PC-9 (cell line): ENCODE data around the gene ELMO1. TPM values are rescaled to one million over a fixed set of nuclear protein-coding genes. Genes with fewer than 3 reads are reported as not detected.

Source experiments
- BruUV-seq: library from RNA; stranded (reverse); fragments of 400-500 nt; replicated peaks from 2 replicates; lab custom pipeline; 2021; lab: Mats Ljungman, UMichigan
- CTCF ChIA-PET: fragments of 300-600 bp; sonication (Branson Sonifier 250); formaldehyde crosslinking; loops from one replicate; lab custom pipeline; 2022; ENCODE audit warnings: antibody characterized with exemption; lab: Charles Lee
- POLR2A ChIA-PET: fragments of 300-600 bp; sonication (Branson Sonifier 250); formaldehyde crosslinking; loops from one replicate; lab custom pipeline; 2022; ENCODE audit warnings: antibody characterized with exemption; ENCODE audit not compliant: unreplicated experiment; lab: Charles Lee
- DNase-seq, 2 experiments: peaks; one replicate each; pipeline versions ENCODE4 v3.0.0 to v3.0.0-alpha.2; 2015 to 2022; ENCODE audit warnings: mixed read lengths in 1 of 2
- H2AFZ ChIP-seq: fragments of 200-600 bp; sonication (generic); 2 replicates; pipeline ENCODE4 v1.8.1; 2017; ENCODE audit warnings: antibody characterized with exemption
- H3F3A ChIP-seq: fragments of 200-600 bp; sonication (generic); 2 replicates; pipeline ENCODE4 v1.8.1; 2017; ENCODE audit warnings: antibody characterized with exemption, mild to moderate bottlenecking, low read depth; ENCODE audit not compliant: insufficient read depth
- H3K27ac ChIP-seq: fragments of 200-600 bp; sonication (generic); 2 replicates; pipeline ENCODE4 v1.6.1; 2016; ENCODE audit warnings: mixed run types
- H3K27me3 ChIP-seq: fragments of 200-600 bp; sonication (generic); 2 replicates; pipeline ENCODE4 v1.6.1; 2016; ENCODE audit warnings: low read depth, mixed run types; ENCODE audit not compliant: insufficient read depth
- H3K36me3 ChIP-seq: fragments of 200-600 bp; sonication (generic); 2 replicates; pipeline ENCODE4 v1.6.1; 2016; ENCODE audit warnings: low read depth, mixed run types
- H3K4me1 ChIP-seq: fragments of 200-600 bp; sonication (generic); replicated peaks from 2 replicates; pipeline ENCODE4 v1.6.1; 2016; ENCODE audit warnings: mixed run types; ENCODE audit not compliant: insufficient read depth
- H3K4me2 ChIP-seq: fragments of 200-600 bp; sonication (generic); 2 replicates; pipeline ENCODE4 v1.6.1; 2017; ENCODE audit warnings: mixed run types
- H3K4me3 ChIP-seq: fragments of 200-600 bp; sonication (generic); 2 replicates; pipeline ENCODE4 v1.6.1; 2016; ENCODE audit warnings: mixed run types
- H3K79me2 ChIP-seq: fragments of 200-600 bp; sonication (generic); 2 replicates; pipeline ENCODE4 v1.6.1; 2017; ENCODE audit warnings: low read depth, mixed run types
- H3K9me2 ChIP-seq: fragments of 200-600 bp; sonication (generic); 2 replicates; pipeline ENCODE4 v1.8.1; 2017; ENCODE audit warnings: mild to moderate bottlenecking; ENCODE audit not compliant: insufficient read depth
- H3K9me3 ChIP-seq: fragments of 200-600 bp; sonication (generic); 2 replicates; pipeline ENCODE4 v1.8.1; 2016; ENCODE audit warnings: low read depth; ENCODE audit not compliant: insufficient read depth
- H4K20me1 ChIP-seq: fragments of 200-600 bp; sonication (generic); 2 replicates; pipeline ENCODE4 v1.8.1; 2017; ENCODE audit not compliant: insufficient read depth
- CTCF ChIP-seq: fragments of 200-600 bp; sonication (generic); conservative IDR thresholded peaks from 2 replicates; pipeline ENCODE4 v1.6.1; 2017; ENCODE audit warnings: mixed run types, antibody characterized with exemption, mild to moderate bottlenecking, moderate library complexity
- EZH2 ChIP-seq: fragments of 200-600 bp; sonication (generic); IDR thresholded peaks from 2 replicates; pipeline ENCODE4 v1.8.0; 2017; ENCODE audit warnings: antibody characterized with exemption, low read depth
- intact Hi-C: fragments of 100-400 bp; cut with micrococcal nuclease; formaldehyde crosslinking; loops from one replicate; pipeline ENCODE4 v1.10.0; 2022; ENCODE audit not compliant: unreplicated experiment
- total RNA-seq: library from RNA; stranded (reverse); gene quantifications from 2 replicates; pipeline ENCODE4 v1.2.3, GENCODE V29; 2021

ELMO1 gene
- total RNA-seq, 1 experiment from 2014 or later: 4.8 TPM

- H3K79me2 ChIP-seq: no peaks in the 10 kb centered on the region
- BruUV-seq: no TSS peak
- H3K27me3 ChIP-seq: peaks cover 29% of the 10 kb centered on the region; the same call in 1 of the 2 replicates
- ChIA-PET CTCF (interaction anchor here (0.6 kb wide), 1 partner anchor 759 kb away, joined by 3 read pairs; no protein-coding TSS in a partner anchor), POLR2A (no interaction called here)
- H3K9me3 ChIP-seq: no peaks in the 10 kb centered on the region
- no peak overlapping the region for H3K27ac ChIP-seq
- no peaks in the 10 kb centered on the region for H3K36me3 ChIP-seq
- H3F3A ChIP-seq: no peaks in the 10 kb centered on the region
- intact Hi-C loops: no loop called here
- H3K9me2 ChIP-seq: no peaks in the 10 kb centered on the region
- no peak overlapping the region for H3K4me3 ChIP-seq
- H3K4me1 ChIP-seq: no peaks in the 10 kb centered on the region
- no peaks in the 10 kb centered on the region for H4K20me1 ChIP-seq
- no peak overlapping the region for H2AFZ ChIP-seq
- no peak overlapping the region for H3K4me2 ChIP-seq
- TF ChIP-seq CTCF (no peak), EZH2 (no peak)
- no peak for DNase-seq
Measured at GRCh38 chr7:37445064-37445723, 3.5 kb downstream of the ELMO1 start.

- ChIA-PET CTCF (no interaction called here), POLR2A (no interaction called here)
- intact Hi-C loops: no loop called here
- Histone ChIP-seq H3K79me2 (no peaks in the 10 kb centered on the region), H3K36me3 (no peaks in the 10 kb centered on the region), H2AFZ (no peak overlapping the region), H3K4me3 (no peak overlapping the region), H4K20me1 (no peaks in the 10 kb centered on the region), H3K27me3 (peaks cover 34% of the 10 kb centered on the region), H3K27ac (no peak overlapping the region), H3K4me1 (no peaks in the 10 kb centered on the region), H3K9me2 (no peaks in the 10 kb centered on the region), H3K9me3 (no peaks in the 10 kb centered on the region), H3K4me2 (no peak overlapping the region), H3F3A (no peaks in the 10 kb centered on the region)
- no peak for DNase-seq
- BruUV-seq: no TSS peak
- TF ChIP-seq CTCF (no peak), EZH2 (no peak)
Measured at GRCh38 chr7:37443627-37444026, 5.0 kb downstream of the ELMO1 start.

- no peak overlapping the region for H3K4me3 ChIP-seq
- no peaks in the 10 kb centered on the region for H4K20me1 ChIP-seq
- CTCF ChIA-PET: no interaction called here
- TF ChIP-seq EZH2 (no peak), CTCF (no peak)
- H3K79me2 ChIP-seq: no peaks in the 10 kb centered on the region
- POLR2A ChIA-PET: no interaction called here
- no peaks in the 10 kb centered on the region for H3F3A ChIP-seq
- H3K9me3 ChIP-seq: no peaks in the 10 kb centered on the region
- no peak for DNase-seq
- no peaks in the 10 kb centered on the region for H3K4me1 ChIP-seq
- H3K36me3 ChIP-seq: no peaks in the 10 kb centered on the region
- H3K27ac ChIP-seq: no peak overlapping the region
- BruUV-seq: no TSS peak
- intact Hi-C loops: no loop called here
- H3K4me2 ChIP-seq: no peak overlapping the region
- H3K9me2 ChIP-seq: no peaks in the 10 kb centered on the region
- no peak overlapping the region for H2AFZ ChIP-seq
- peaks cover 34% of the 10 kb centered on the region for H3K27me3 ChIP-seq
Measured at GRCh38 chr7:37442268-37442667, 6.4 kb downstream of the ELMO1 start.
